ENCODE results near the gene SESN3.

The SESN3 gene

DNA sequence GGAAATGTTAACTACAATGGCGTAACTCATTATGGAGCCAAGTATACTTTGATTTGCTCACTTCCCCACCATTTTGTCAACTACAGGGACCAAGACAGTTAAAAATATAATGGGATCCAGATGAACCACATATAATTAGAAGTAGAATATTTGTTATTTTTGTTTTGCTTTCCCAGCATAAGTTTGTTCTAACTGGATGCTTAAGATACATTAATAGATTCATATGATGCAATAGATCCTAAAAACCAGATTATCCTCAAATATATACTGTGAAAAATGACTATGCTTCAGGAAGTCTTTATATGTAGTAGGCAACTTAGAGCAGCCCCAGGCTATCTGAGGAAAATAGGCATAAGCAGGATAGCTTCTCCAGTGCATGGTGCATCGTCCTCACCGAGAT lies 38.3 kb downstream of the SESN3 start:
- Histone ChIP-seq H2AFZ (no peak overlapping the region), H3K4me1 (no peaks in the 10 kb centered on the region), H3K4me2 (ENCODE audit: low read length) (no peak overlapping the region), H3K27ac (no peak overlapping the region), H3K4me3 (ENCODE audit: low read depth, low read length) (no peak overlapping the region), H3K79me2 (no peaks in the 10 kb centered on the region), H3K27me3 (ENCODE audit: control insufficient read depth, insufficient read depth, low read length) (no peaks in the 10 kb centered on the region), H3K36me3 (ENCODE audit: control insufficient read depth, insufficient read depth, low read length) (no peaks in the 10 kb centered on the region), H3K9me3 (ENCODE audit: control insufficient read depth, low read length) (no peaks in the 10 kb centered on the region), H3K9ac (no peak overlapping the region)
- TF ChIP-seq, protein P1, sequence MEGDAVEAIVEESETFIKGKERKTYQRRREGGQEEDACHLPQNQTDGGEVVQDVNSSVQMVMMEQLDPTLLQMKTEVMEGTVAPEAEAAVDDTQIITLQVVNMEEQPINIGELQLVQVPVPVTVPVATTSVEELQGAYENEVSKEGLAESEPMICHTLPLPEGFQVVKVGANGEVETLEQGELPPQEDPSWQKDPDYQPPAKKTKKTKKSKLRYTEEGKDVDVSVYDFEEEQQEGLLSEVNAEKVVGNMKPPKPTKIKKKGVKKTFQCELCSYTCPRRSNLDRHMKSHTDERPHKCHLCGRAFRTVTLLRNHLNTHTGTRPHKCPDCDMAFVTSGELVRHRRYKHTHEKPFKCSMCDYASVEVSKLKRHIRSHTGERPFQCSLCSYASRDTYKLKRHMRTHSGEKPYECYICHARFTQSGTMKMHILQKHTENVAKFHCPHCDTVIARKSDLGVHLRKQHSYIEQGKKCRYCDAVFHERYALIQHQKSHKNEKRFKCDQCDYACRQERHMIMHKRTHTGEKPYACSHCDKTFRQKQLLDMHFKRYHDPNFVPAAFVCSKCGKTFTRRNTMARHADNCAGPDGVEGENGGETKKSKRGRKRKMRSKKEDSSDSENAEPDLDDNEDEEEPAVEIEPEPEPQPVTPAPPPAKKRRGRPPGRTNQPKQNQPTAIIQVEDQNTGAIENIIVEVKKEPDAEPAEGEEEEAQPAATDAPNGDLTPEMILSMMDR (IDR thresholded peaks at IDR 0.05) = no peak

DNA sequence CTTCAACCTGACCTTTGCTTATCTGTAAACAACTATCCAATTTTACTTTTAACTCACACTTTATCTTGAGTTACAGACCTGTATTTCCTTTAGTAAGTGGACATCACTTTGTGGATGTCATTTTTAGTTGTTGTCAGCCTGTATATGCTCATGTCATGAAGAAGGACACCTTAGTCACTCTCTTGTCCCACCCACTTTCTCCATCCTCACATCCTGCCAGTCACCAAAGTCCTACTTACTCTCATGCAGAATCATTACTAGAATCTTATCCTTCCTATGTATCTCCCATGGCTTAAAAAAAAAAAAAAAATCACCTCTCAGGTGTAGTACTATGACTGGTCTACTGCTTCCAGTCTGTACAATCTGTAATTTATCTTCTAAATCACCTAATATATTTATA lies 43.3 kb downstream of the SESN3 start:
- no peak overlapping the region for H3K9ac ChIP-seq
- H3K27me3 ChIP-seq (ENCODE audit: control insufficient read depth, insufficient read depth, low read length) = no peaks in the 10 kb centered on the region
- H3K27ac ChIP-seq = no peak overlapping the region
- no peaks in the 10 kb centered on the region for H3K79me2 ChIP-seq
- no peaks in the 10 kb centered on the region for H3K36me3 ChIP-seq (ENCODE audit: control insufficient read depth, insufficient read depth, low read length)
- TF ChIP-seq, protein P1 (IDR thresholded peaks at IDR 0.05) = no peak
- H2AFZ ChIP-seq = no peak overlapping the region
- H3K4me1 ChIP-seq = no peaks in the 10 kb centered on the region
- no peaks in the 10 kb centered on the region for H3K9me3 ChIP-seq (ENCODE audit: control insufficient read depth, low read length)
- no peak overlapping the region for H3K4me2 ChIP-seq (ENCODE audit: low read length)
- no peak overlapping the region for H3K4me3 ChIP-seq (ENCODE audit: low read depth, low read length)

DNA sequence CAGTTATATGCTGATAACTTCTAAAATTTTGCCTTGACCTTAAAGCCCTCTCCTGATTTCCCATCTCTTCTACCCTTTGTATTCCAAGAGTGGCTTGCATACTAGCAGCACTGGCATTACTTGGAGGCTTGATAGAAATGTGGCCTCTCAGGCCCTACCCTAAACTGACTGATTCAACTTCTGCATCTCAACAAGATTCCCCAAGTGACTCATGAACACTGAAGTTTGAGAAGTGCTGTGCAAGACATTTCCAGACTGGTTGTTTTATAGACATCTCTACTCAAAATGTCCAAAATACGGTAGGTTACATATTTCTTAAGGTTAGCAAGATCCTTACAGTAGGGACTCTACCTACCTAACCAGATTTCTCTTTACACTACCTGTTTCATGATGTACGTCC lies 48.6 kb downstream of the SESN3 start:
- H3K4me1 ChIP-seq = no peaks in the 10 kb centered on the region
- no peaks in the 10 kb centered on the region for H3K36me3 ChIP-seq (ENCODE audit: control insufficient read depth, insufficient read depth, low read length)
- H3K27ac ChIP-seq = no peak overlapping the region
- no peak overlapping the region for H3K4me3 ChIP-seq (ENCODE audit: low read depth, low read length)
- no peaks in the 10 kb centered on the region for H3K79me2 ChIP-seq
- H3K9ac ChIP-seq = no peak overlapping the region
- no peaks in the 10 kb centered on the region for H3K27me3 ChIP-seq (ENCODE audit: control insufficient read depth, insufficient read depth, low read length)
- H2AFZ ChIP-seq = no peak overlapping the region
- H3K4me2 ChIP-seq (ENCODE audit: low read length) = no peak overlapping the region
- TF ChIP-seq, protein P1 (IDR thresholded peaks at IDR 0.05) = no peak
- H3K9me3 ChIP-seq (ENCODE audit: control insufficient read depth, low read length) = no peaks in the 10 kb centered on the region

DNA sequence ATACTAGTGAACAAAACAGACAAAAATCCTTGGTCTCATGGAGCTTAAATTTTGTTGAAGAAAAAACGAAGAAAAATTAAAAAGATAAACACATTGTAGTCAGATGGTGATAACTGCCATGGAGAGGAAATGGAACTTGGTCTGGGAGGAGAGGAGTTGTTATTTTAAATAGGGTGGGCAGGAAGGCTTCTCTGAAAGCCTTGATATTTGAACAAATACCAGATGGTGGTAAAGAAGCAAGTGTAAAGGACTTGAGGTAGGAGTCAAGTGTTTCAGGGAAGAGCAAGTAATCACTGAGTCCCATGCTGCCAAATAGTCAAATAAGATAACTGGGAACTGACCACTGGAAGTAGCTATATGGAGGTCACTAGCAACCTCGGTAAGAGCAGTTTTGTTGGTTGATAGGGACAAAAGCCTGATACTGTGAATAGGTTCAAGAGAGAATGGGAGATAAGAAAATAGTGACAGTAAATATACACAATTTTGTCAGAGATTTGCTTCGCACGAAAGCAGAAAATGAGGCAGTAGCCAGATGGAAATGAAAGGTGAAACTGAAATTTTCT lies 55.1 kb downstream of the SESN3 start:
- no peak overlapping the region for H3K4me3 ChIP-seq (ENCODE audit: low read depth, low read length)
- TF ChIP-seq, protein P1 (IDR thresholded peaks at IDR 0.05) = no peak
- no peak overlapping the region for H3K4me2 ChIP-seq (ENCODE audit: low read length)
- H3K9ac ChIP-seq = no peak overlapping the region
- no peaks in the 10 kb centered on the region for H3K4me1 ChIP-seq
- no peak overlapping the region for H2AFZ ChIP-seq
- H3K27me3 ChIP-seq (ENCODE audit: control insufficient read depth, insufficient read depth, low read length) = no peaks in the 10 kb centered on the region
- H3K27ac ChIP-seq = no peak overlapping the region
- no peaks in the 10 kb centered on the region for H3K79me2 ChIP-seq
- H3K9me3 ChIP-seq (ENCODE audit: control insufficient read depth, low read length) = no peaks in the 10 kb centered on the region
- no peaks in the 10 kb centered on the region for H3K36me3 ChIP-seq (ENCODE audit: control insufficient read depth, insufficient read depth, low read length)

DNA sequence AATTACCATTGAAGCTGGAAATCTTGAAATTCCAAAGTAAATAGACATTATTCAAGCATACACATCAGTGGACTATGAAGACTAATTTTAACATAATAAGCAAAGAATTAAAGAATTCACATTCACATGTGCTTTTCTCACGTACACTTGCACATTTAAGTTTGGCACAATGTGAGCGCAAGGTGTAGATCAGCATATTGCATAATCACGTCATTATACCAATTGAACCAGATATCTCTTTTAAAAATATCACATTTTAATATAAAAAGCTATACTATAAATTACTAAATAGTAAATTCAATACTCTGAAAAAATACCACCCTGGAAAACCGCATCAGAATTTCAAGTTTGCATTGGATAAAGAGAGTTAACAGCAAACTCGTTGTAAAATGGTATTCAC lies 60.7 kb downstream of the SESN3 start:
- TF ChIP-seq, protein P1 (IDR thresholded peaks at IDR 0.05) = no peak
- Histone ChIP-seq H3K9me3 (ENCODE audit: control insufficient read depth, low read length) (no peaks in the 10 kb centered on the region), H3K36me3 (ENCODE audit: control insufficient read depth, insufficient read depth, low read length) (no peaks in the 10 kb centered on the region), H2AFZ (no peak overlapping the region), H3K9ac (no peak overlapping the region), H3K4me1 (no peaks in the 10 kb centered on the region), H3K4me2 (ENCODE audit: low read length) (no peak overlapping the region), H3K79me2 (no peaks in the 10 kb centered on the region), H3K27ac (no peak overlapping the region), H3K27me3 (ENCODE audit: control insufficient read depth, insufficient read depth, low read length) (no peaks in the 10 kb centered on the region), H3K4me3 (ENCODE audit: low read depth, low read length) (no peak overlapping the region)

Measured in parathyroid adenoma (tissue), 2 donors.